Adrenal gland (tissue), 5 donors: ENCODE measurements around the gene HOXD8.

Experiments
- POLR2A ChIP-seq, 2 donors: fragments of 450-650 bp; IDR thresholded peaks; one replicate each; pipeline ENCODE4 v1.6.1; 2017; ENCODE audit warnings: antibody characterized with exemption in 2 of 2, mild to moderate bottlenecking in 2 of 2, moderate library complexity in 1 of 2
- TF ChIP-seq, protein P1 (sequence below), 6 experiments: fragments of 450-650 bp in 4 of 6; fragments of 200-600 bp in 2 of 6; sonication (generic) in 1 of 6; IDR thresholded peaks; 1 replicate in 5 of 6; 2 replicates in 1 of 6; pipeline versions ENCODE4 v1.5.1 to v1.8.0; 2016 to 2021; ENCODE audit warnings: antibody characterized with exemption in 6 of 6, mild to moderate bottlenecking in 2 of 6, moderate library complexity in 1 of 6
- donor health status: DM: no; HTN: no; CAD: no.

DNA sequence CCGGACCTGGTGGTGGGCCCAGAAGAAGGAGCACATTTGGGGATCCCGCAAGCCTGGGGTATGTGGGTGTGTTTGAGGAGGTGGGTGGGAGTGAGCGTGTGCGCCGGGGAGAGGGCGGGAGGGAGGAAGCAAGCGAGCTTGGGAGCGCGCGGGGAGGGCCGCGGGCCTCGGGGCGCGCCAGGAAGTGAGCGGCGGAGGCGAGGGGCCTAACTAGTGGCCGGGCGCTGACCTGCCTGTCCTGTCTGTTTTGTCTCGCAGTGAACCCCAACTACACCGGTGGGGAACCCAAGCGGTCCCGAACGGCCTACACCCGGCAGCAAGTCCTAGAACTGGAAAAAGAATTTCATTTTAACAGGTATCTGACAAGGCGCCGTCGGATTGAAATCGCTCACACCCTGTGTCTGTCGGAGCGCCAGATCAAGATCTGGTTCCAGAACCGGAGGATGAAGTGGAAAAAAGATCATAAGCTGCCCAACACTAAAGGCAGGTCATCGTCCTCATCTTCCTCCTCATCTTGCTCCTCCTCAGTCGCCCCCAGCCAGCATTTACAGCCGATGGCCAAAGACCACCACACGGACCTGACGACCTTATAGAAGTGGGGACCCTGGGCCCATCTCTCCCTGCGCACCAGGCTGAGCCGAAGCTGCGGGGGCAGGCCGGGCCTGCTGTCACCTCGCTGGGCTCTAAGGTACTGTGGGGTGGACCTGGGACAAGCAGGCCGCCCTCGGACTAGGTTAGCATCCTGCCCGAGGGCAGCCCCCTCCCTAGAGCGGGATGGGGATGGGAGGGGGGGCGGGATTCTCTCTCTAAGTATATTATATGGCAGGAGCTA is 23.1 kb downstream of the HOXD8 start:
- TF ChIP-seq, protein P1, sequence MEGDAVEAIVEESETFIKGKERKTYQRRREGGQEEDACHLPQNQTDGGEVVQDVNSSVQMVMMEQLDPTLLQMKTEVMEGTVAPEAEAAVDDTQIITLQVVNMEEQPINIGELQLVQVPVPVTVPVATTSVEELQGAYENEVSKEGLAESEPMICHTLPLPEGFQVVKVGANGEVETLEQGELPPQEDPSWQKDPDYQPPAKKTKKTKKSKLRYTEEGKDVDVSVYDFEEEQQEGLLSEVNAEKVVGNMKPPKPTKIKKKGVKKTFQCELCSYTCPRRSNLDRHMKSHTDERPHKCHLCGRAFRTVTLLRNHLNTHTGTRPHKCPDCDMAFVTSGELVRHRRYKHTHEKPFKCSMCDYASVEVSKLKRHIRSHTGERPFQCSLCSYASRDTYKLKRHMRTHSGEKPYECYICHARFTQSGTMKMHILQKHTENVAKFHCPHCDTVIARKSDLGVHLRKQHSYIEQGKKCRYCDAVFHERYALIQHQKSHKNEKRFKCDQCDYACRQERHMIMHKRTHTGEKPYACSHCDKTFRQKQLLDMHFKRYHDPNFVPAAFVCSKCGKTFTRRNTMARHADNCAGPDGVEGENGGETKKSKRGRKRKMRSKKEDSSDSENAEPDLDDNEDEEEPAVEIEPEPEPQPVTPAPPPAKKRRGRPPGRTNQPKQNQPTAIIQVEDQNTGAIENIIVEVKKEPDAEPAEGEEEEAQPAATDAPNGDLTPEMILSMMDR (IDR thresholded peaks at IDR 0.05) = no peak
- no peak for TF ChIP-seq POLR2A (IDR thresholded peaks at IDR 0.05)
